GM12878 (cell line): Measurements from ENCODE around the gene SIPA1. TPM values are rescaled to one million over a fixed set of nuclear protein-coding genes. Genes with fewer than 3 reads are reported as not detected.
A peak's percentile ranks its signal among the peaks of the same experiment; 100 is the strongest.

Experiments used
- BACH1 ChIP-seq: fragments of 450-650 bp; IDR thresholded peaks from 2 replicates; pipeline ENCODE4 v1.6.1; 2017; ENCODE audit warnings: mild to moderate bottlenecking, borderline replicate concordance
- BRCA1 ChIP-seq: IDR thresholded peaks from 2 replicates; pipeline ENCODE4 v1.6.1; 2011; ENCODE audit warnings: low read depth, low read length, improper control_type of control experiment
- CBFB ChIP-seq: IDR thresholded peaks from 2 replicates; pipeline ENCODE4 v1.6.1; 2016; ENCODE audit warnings: antibody characterized with exemption, low read depth
- DPF2 ChIP-seq: fragments of 450-650 bp; IDR thresholded peaks from 2 replicates; pipeline ENCODE4 v1.6.1; 2017; ENCODE audit warnings: mild to moderate bottlenecking
- GABPA ChIP-seq: IDR thresholded peaks from 2 replicates; pipeline ENCODE4 v1.6.1; 2014; ENCODE audit warnings: antibody characterized with exemption, low read depth, mild to moderate bottlenecking, inconsistent platforms
- HDAC6 ChIP-seq: fragments of 200-600 bp; sonication (generic); IDR thresholded peaks from one replicate; pipeline ENCODE4 v1.8.0; 2017; ENCODE audit warnings: antibody characterized with exemption; ENCODE audit not compliant: unreplicated experiment
- IKZF2 ChIP-seq, 2 experiments: fragments of 450-650 bp; IDR thresholded peaks; 2 replicates each; pipeline ENCODE4 v1.6.1; 2017; ENCODE audit warnings: mild to moderate bottlenecking in 2 of 2, moderate library complexity in 2 of 2
- IRF4 ChIP-seq: IDR thresholded peaks from 2 replicates; pipeline ENCODE4 v1.6.1; 2011; ENCODE audit warnings: low read depth, low read length
- MTA2 ChIP-seq: fragments of 450-650 bp; IDR thresholded peaks from 2 replicates; pipeline ENCODE4 v1.6.1; 2016; ENCODE audit warnings: low read depth, mild to moderate bottlenecking, moderate library complexity
- NFIC ChIP-seq: IDR thresholded peaks from 2 replicates; pipeline ENCODE4 v1.6.1; 2012; ENCODE audit warnings: low read depth, mild to moderate bottlenecking, inconsistent platforms, low read length, moderate library complexity
- NFXL1 ChIP-seq: fragments of 450-650 bp; IDR thresholded peaks from 2 replicates; pipeline ENCODE4 v1.6.1; 2017; ENCODE audit warnings: antibody characterized with exemption, mild to moderate bottlenecking, borderline replicate concordance
- NR2C1 ChIP-seq: fragments of 450-650 bp; IDR thresholded peaks from 2 replicates; pipeline ENCODE4 v1.6.1; 2017; ENCODE audit warnings: antibody characterized with exemption, mild to moderate bottlenecking, moderate library complexity
- NRF1 ChIP-seq: conservative IDR thresholded peaks from 2 replicates; pipeline ENCODE4 v1.6.1; 2011; ENCODE audit warnings: mild to moderate bottlenecking, low read depth, low read length, improper control_type of control experiment
- PKNOX1 ChIP-seq: fragments of 450-650 bp; IDR thresholded peaks from 2 replicates; pipeline ENCODE4 v1.6.1; 2016; ENCODE audit warnings: mild to moderate bottlenecking
- POLR2AphosphoS2 ChIP-seq: IDR thresholded peaks from 2 replicates; pipeline ENCODE4 v1.6.1; 2011; ENCODE audit warnings: low read depth, mild to moderate bottlenecking, low read length, improper control_type of control experiment, moderate library complexity
- SMC3 ChIP-seq: IDR thresholded peaks from 2 replicates; pipeline ENCODE4 v1.6.1; 2011; ENCODE audit warnings: low read length, improper control_type of control experiment, borderline replicate concordance
- SREBF2 ChIP-seq: IDR thresholded peaks from 2 replicates; pipeline ENCODE4 v1.6.1; 2012; ENCODE audit warnings: mild to moderate bottlenecking, low read length
- ZBTB40 ChIP-seq: fragments of 450-650 bp; IDR thresholded peaks from 2 replicates; pipeline ENCODE4 v1.6.1; 2016; ENCODE audit warnings: mild to moderate bottlenecking, moderate library complexity, borderline replicate concordance
- ZNF207 ChIP-seq: fragments of 450-650 bp; IDR thresholded peaks from 2 replicates; pipeline ENCODE4 v1.6.1; 2014; ENCODE audit warnings: antibody characterized with exemption, mild to moderate bottlenecking, borderline replicate concordance
- ZNF384 ChIP-seq: IDR thresholded peaks from 2 replicates; pipeline ENCODE4 v1.6.1; 2012; ENCODE audit warnings: low read depth, mild to moderate bottlenecking, low read length, improper control_type of control experiment, borderline replicate concordance
- polyA plus RNA-seq, 11 experiments: library from polyadenylated mRNA; depleted of rRNA in 4 of 11; unstranded in 6 of 11; stranded (reverse) in 5 of 11; fragments of >200 nt; fragmentation: Nextera tagmentation in 4 of 11; fragmentation: Illumina TruSeq in 1 of 11; extraction: Ambion mirVana in 4 of 11; extraction: Trizol in 1 of 11; gene quantifications; 1 replicate in 1 of 11; 2 replicates in 10 of 11; pipeline versions ENCODE4 v1.2.1 to v1.2.3, GENCODE V29; 2011 to 2016; ENCODE audit warnings: inconsistent platforms in 2 of 11, missing spikeins in 2 of 11, low read depth in 1 of 11
- total RNA-seq, 4 experiments: library from RNA; depleted of rRNA in 3 of 4; stranded (reverse); fragments of >200 nt in 3 of 4; fragmentation: Illumina TruSeq in 1 of 4; extraction: Trizol in 1 of 4; gene quantifications; 2 replicates each; pipeline versions ENCODE4 v1.2.1 to v1.2.3, GENCODE V29; 2013 to 2021
- TF ChIP-seq, protein P1 (sequence below): IDR thresholded peaks from 2 replicates; pipeline ENCODE4 v1.6.1; 2012; ENCODE audit warnings: low read depth, low read length, improper control_type of control experiment
- TF ChIP-seq, protein P2 (sequence below): IDR thresholded peaks from 2 replicates; pipeline ENCODE4 v1.6.1; 2012; ENCODE audit warnings: mild to moderate bottlenecking, low read depth, low read length

Gene SIPA1
- total and polyA plus RNA-seq, 10 of the 15 experiments (the other 5 are each of a cell fraction or from before 2014, with no cell fraction given), result 1.0 to 139 (median 33.4) TPM

DNA sequence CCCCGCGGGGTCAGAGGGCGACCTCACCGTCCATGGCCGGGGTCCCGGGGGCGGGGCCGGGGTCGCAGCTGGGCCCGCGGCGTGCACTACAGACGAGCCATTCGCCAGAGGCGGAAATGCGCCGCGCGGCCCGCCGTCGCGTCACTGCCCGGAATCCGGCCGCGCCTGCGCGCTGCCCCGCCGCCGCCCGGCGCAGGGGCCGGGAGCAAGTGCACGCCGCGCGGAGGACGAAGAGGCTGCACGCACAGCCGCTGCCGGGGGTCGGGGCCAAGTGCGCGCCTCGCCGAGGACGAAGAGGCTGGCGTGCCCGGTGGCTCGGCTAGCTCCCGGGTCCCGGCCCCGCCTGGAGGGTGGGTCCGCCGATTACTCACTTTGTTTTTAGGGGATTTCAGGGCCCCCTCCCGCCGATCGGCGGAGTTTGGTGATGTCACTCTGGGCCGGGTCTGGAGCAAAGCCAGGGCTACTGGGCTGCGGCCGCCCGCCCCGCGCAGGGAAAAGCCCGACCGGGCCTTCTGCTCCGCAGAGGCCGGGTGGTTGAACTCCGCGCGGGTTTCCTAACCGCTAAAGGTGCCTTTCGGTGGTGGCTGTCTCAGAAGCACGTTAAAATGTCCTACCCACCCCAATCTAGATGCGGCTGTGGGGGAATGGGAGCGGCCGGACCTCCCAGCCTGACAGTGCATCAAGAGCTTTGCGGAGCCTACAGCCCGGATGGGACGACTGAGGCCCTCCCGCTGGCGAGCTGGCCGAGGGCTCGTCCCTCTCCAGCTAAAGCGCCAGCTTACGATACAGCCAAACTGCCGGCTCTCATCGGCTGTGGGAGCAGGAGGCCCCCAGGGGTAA, 25.1 kb downstream of the SIPA1 start, which contains the start of gene RELA (continued):
- TF ChIP-seq, protein P1, sequence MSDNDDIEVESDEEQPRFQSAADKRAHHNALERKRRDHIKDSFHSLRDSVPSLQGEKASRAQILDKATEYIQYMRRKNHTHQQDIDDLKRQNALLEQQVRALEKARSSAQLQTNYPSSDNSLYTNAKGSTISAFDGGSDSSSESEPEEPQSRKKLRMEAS, result no peak; the same call in 1 of the 2 replicates
- TF ChIP-seq IKZF2 (IDR thresholded peaks at IDR 0.05), result no peak; a peak in 2 of 4 replicates
- peak; percentile 58; the same call in 1 of the 2 replicates for TF ChIP-seq BACH1
- TF ChIP-seq HDAC6, result no peak
- TF ChIP-seq ZNF384, result no peak
- peak; percentile 83 for TF ChIP-seq DPF2
- no peak for TF ChIP-seq MTA2
- no peak for TF ChIP-seq BRCA1
- TF ChIP-seq NRF1, result peak; percentile 70
- no peak for TF ChIP-seq GABPA
- TF ChIP-seq, protein P2, sequence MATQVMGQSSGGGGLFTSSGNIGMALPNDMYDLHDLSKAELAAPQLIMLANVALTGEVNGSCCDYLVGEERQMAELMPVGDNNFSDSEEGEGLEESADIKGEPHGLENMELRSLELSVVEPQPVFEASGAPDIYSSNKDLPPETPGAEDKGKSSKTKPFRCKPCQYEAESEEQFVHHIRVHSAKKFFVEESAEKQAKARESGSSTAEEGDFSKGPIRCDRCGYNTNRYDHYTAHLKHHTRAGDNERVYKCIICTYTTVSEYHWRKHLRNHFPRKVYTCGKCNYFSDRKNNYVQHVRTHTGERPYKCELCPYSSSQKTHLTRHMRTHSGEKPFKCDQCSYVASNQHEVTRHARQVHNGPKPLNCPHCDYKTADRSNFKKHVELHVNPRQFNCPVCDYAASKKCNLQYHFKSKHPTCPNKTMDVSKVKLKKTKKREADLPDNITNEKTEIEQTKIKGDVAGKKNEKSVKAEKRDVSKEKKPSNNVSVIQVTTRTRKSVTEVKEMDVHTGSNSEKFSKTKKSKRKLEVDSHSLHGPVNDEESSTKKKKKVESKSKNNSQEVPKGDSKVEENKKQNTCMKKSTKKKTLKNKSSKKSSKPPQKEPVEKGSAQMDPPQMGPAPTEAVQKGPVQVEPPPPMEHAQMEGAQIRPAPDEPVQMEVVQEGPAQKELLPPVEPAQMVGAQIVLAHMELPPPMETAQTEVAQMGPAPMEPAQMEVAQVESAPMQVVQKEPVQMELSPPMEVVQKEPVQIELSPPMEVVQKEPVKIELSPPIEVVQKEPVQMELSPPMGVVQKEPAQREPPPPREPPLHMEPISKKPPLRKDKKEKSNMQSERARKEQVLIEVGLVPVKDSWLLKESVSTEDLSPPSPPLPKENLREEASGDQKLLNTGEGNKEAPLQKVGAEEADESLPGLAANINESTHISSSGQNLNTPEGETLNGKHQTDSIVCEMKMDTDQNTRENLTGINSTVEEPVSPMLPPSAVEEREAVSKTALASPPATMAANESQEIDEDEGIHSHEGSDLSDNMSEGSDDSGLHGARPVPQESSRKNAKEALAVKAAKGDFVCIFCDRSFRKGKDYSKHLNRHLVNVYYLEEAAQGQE, result 0 out of 2 replicates have a peak, but pooled peaks have one; percentile 3
- peak; percentile 63; the same call in 1 of the 2 replicates for TF ChIP-seq NR2C1
- peak; percentile 66; the same call in 1 of the 2 replicates for TF ChIP-seq ZNF207
- no peak for TF ChIP-seq NFIC
- no peak; the same call in 1 of the 2 replicates for TF ChIP-seq POLR2AphosphoS2
- no peak; the same call in none of the 2 replicates for TF ChIP-seq PKNOX1
- no peak for TF ChIP-seq IRF4
- peak; percentile 71 for TF ChIP-seq CBFB
- no peak for TF ChIP-seq SREBF2
- TF ChIP-seq ZBTB40, result no peak
- no peak for TF ChIP-seq SMC3
- TF ChIP-seq NFXL1, result 0 out of 2 replicates have a peak, but pooled peaks have one; percentile 57
